ENCODE data around the gene ATF7.

ATF7 gene

GRCh38 chr12:53504004-53504920 is 121.9 kb downstream of the ATF7 start:
- in situ Hi-C loops (cut with MboI; ENCODE audit: low sequenced_read_pairs): loop anchor here (10.0 kb wide), 1 partner anchor 159 kb away; no protein-coding TSS in a partner anchor

GRCh38 chr12:53502983-53503728 is 123.0 kb downstream of the ATF7 start:
- in situ Hi-C loops (cut with MboI; ENCODE audit: low sequenced_read_pairs): loop anchor here (10.0 kb wide), 1 partner anchor 158 kb away; no protein-coding TSS in a partner anchor

GRCh38 chr12:53502331-53502730 is 123.9 kb downstream of the ATF7 start:
- in situ Hi-C loops (cut with MboI; ENCODE audit: low sequenced_read_pairs): loop anchor here (10.0 kb wide), 1 partner anchor 158 kb away; no protein-coding TSS in a partner anchor

GRCh38 chr12:53501615-53502181 is 124.5 kb downstream of the ATF7 start:
- in situ Hi-C loops (cut with MboI; ENCODE audit: low sequenced_read_pairs): loop anchor here (10.0 kb wide), 1 partner anchor 157 kb away; no protein-coding TSS in a partner anchor

GRCh38 chr12:53500776-53501614 is 125.2 kb downstream of the ATF7 start, which contains the start of gene TARBP2:
TARBP2 (plus strand) TSS chr12:53501283; CDS start chr12:53501409, 126 bp downstream.
- in situ Hi-C loops (cut with MboI; ENCODE audit: low sequenced_read_pairs): loop anchor here (10.0 kb wide), 1 partner anchor 156 kb away; no protein-coding TSS in a partner anchor

GRCh38 chr12:53500142-53500775 is 125.9 kb downstream of the ATF7 start:
- in situ Hi-C loops (cut with MboI; ENCODE audit: low sequenced_read_pairs): loop anchor here (10.0 kb wide), 1 partner anchor 155 kb away; no protein-coding TSS in a partner anchor

GRCh38 chr12:53499266-53500141 is 126.7 kb downstream of the ATF7 start, which contains the start of gene MAP3K12:
MAP3K12 (minus strand) TSS chr12:53499458; CDS start chr12:53487391, 12,067 bp downstream.
- in situ Hi-C loops (cut with MboI; ENCODE audit: low sequenced_read_pairs): loop anchor here (10.0 kb wide), 1 partner anchor 155 kb away; no protein-coding TSS in a partner anchor

- in situ Hi-C loops (cut with MboI; ENCODE audit: low sequenced_read_pairs): no loop called here
Observed at GRCh38 chr12:53498235-53498630, 127.9 kb downstream of the ATF7 start.

- in situ Hi-C loops (cut with MboI; ENCODE audit: low sequenced_read_pairs): no loop called here
Observed at GRCh38 chr12:53497461-53497860, 128.7 kb downstream of the ATF7 start.

- in situ Hi-C loops (cut with MboI; ENCODE audit: low sequenced_read_pairs): no loop called here
Observed at GRCh38 chr12:53496752-53497032, 129.5 kb downstream of the ATF7 start.

GRCh38 chr12:53495903-53496751 is 130.1 kb downstream of the ATF7 start:
- in situ Hi-C loops (cut with MboI; ENCODE audit: low sequenced_read_pairs): no loop called here

GRCh38 chr12:53493610-53494391 is 132.4 kb downstream of the ATF7 start:
- in situ Hi-C loops (cut with MboI; ENCODE audit: low sequenced_read_pairs): no loop called here

GRCh38 chr12:53492830-53493609 is 133.2 kb downstream of the ATF7 start:
- in situ Hi-C loops (cut with MboI; ENCODE audit: low sequenced_read_pairs): no loop called here

GRCh38 chr12:53492188-53492587 is 134.0 kb downstream of the ATF7 start:
- in situ Hi-C loops (cut with MboI; ENCODE audit: low sequenced_read_pairs): no loop called here

- in situ Hi-C loops (cut with MboI; ENCODE audit: low sequenced_read_pairs): no loop called here
Observed at GRCh38 chr12:53489242-53489864, 136.8 kb downstream of the ATF7 start.

All from HL-60/S4 (cell line).